ENCODE measurements around the gene ARF1.

Gene ARF1

DNA sequence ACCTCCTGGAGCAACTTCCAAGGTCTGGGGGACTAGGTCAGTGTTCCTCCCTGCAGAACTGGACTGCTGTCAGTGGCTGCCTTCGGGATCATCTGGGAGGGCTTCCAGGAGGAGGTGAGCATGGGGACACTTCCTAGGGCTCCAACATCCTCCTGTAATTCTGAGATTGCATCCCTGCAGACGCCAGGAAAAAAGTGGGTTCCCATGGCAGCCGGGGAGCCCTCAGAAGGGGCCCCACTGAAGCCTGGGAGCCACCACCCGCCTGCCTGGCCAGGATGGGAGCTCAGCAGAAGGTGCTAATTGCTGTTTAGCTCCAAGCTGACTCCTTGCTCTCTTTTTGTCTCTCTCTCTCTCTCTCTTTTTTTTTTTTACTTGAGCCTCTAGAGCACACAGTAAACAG is 16.1 kb upstream of the ARF1 start:
- in situ Hi-C loops (cut with HindIII; ENCODE audit: low pct_ligation_motif_present, low pct_unique_long_range_greater_than_20kb, low sequenced_read_pairs): no loop called here
- no peak for DNase-seq

GRCh38 chr1:228066891-228067654 is 15.4 kb upstream of the ARF1 start:
- in situ Hi-C loops (cut with HindIII; ENCODE audit: low pct_ligation_motif_present, low pct_unique_long_range_greater_than_20kb, low sequenced_read_pairs): no loop called here
- DNase-seq: no peak

- in situ Hi-C loops (cut with HindIII; ENCODE audit: low pct_ligation_motif_present, low pct_unique_long_range_greater_than_20kb, low sequenced_read_pairs): no loop called here
- no peak for DNase-seq
Observed at GRCh38 chr1:228068359-228068758, 14.1 kb upstream of the ARF1 start.

DNA sequence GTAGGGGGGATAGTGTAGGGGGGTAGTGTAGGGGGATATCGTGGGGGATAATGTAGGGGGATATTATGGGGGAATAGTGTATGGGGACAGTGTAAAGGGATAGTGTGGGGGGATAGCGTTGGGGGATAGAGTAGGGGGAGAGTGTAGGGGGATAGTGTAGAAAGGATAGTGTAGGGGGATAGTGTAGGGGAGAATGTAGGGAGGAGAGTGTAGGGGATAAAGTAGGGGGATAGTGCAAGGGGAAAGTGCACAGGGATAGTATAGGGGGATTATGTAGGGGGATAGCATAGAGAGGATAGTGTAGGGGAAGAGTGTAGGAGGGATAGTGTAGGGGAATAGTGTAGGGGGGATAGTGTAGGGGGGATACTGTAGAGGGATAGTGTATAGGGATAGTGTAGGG is 12.3 kb upstream of the ARF1 start:
- no peak for DNase-seq
- in situ Hi-C loops (cut with HindIII; ENCODE audit: low pct_ligation_motif_present, low pct_unique_long_range_greater_than_20kb, low sequenced_read_pairs): no loop called here

- DNase-seq: no peak
- in situ Hi-C loops (cut with HindIII; ENCODE audit: low pct_ligation_motif_present, low pct_unique_long_range_greater_than_20kb, low sequenced_read_pairs): no loop called here
Observed at GRCh38 chr1:228070851-228071250, 11.7 kb upstream of the ARF1 start.

DNA sequence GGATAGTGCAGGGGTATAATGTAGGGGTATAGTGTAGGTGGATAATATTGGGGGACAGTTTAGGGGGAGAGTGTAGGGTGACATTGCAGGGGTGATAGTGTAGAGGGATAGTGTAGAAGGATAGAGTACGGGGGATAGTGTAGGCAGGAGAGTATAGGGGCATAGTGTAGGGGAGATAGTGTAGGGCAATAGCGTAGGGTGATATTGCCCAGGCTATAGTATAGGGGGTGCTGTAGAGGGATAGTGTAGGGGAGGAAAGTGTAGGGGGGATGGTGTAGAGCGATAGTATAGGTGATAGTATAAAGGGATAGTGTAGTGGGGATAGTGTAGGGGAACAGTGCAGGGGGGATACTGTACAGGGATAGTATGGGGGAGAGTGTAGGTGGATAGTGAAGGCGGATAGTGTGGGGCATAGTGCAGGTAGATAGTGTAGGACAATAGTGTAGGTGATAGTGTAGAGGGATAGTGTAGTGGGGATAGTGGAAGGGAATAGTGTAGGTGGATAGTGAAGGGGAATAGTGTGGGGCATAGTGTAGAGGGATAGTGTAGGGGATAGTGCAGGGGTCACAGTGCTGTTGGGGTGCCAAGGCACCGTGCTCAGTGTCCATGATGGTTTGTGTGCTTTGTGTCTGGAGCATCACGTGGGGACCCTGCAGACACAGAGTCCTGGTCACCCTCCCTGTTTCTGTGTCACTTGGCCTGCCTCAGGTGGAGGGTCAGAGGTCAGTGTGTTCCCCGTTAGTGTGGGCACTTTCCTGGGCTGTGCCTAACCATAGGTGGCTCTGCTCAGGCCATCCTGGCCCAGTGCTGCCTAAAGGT is 10.5 kb upstream of the ARF1 start:
- in situ Hi-C loops (cut with HindIII; ENCODE audit: low pct_ligation_motif_present, low pct_unique_long_range_greater_than_20kb, low sequenced_read_pairs): no loop called here

GRCh38 chr1:228072658-228073043 is 9.9 kb upstream of the ARF1 start:
- no peak for DNase-seq
- in situ Hi-C loops (cut with HindIII; ENCODE audit: low pct_ligation_motif_present, low pct_unique_long_range_greater_than_20kb, low sequenced_read_pairs): no loop called here

More for the DNA sequence above, 10.5 kb upstream of the ARF1 start:
- no peak for DNase-seq

DNA sequence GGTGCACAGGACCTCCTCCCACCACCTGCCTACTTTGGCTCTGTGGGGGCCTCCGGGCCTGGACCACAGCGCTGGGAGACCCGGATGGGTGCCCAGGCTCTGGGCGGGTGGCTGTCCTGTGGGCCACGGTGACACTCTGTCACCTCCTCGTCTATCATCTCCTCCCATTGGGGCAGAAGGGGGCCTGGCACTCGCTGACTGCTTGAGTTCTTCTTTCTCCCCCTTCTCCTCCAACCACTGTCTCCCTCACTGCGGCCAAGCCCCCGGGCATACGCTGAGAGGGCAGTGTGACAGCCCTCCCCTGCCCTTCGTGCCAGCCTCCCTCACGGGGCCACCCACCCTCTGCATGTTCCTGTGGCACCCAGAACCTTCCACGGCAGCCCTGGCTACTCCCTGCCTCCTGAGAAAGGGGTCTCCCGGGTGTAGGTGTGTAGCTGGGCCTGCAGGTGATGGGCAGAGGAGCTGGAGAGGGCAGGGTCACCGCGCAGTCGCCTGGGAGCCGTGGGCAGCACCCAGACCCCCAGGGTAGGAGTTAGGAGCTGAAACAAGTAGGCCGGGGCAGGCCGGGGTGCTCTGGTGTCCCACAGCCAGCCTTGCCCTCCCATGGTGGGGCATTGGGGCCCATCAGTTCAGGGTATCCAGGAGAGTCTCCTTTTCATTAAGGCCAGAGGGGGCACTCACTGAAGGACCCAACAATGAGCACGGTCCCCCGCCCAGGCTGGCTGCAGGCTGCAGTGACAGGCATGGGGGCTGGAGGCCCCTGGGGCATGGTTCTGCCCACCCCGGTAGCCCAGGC is 9.2 kb upstream of the ARF1 start:
- DNase-seq: no peak
- in situ Hi-C loops (cut with HindIII; ENCODE audit: low pct_ligation_motif_present, low pct_unique_long_range_greater_than_20kb, low sequenced_read_pairs): no loop called here

DNA sequence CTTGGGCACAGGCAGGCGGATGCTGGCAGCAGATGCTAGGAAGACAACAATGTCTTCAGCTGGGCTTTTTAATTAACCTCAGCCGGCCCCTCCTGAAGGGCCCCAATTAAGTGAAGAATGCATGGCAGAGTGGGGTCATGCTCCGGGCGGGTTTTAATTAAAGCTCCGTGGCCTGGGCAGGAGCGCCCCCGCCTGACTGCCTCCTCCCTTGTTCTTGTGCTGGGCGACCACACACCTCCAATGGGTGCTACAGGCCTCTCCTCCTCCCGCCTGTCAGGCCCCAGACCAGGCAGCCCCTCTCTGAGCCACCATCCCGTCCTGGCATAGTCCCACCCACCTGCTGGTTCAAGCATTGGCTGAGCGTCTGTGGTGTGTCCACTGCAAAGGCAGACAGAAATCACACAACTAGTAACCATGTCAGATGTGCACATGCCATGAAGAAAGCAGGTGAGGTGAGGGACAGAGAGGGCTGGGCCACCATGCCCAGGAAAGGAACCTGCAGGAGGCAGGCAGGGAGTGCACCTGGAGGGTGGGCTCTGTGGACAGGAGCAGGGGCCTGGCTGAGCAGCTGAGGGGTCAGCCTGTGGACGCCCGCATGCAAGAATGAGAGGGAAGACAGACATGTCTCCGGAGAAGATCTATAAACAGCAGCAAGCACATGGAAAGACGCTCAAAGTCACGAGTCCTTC is 8.5 kb upstream of the ARF1 start:
- in situ Hi-C loops (cut with HindIII; ENCODE audit: low pct_ligation_motif_present, low pct_unique_long_range_greater_than_20kb, low sequenced_read_pairs): no loop called here
- DNase-seq: no peak

DNA sequence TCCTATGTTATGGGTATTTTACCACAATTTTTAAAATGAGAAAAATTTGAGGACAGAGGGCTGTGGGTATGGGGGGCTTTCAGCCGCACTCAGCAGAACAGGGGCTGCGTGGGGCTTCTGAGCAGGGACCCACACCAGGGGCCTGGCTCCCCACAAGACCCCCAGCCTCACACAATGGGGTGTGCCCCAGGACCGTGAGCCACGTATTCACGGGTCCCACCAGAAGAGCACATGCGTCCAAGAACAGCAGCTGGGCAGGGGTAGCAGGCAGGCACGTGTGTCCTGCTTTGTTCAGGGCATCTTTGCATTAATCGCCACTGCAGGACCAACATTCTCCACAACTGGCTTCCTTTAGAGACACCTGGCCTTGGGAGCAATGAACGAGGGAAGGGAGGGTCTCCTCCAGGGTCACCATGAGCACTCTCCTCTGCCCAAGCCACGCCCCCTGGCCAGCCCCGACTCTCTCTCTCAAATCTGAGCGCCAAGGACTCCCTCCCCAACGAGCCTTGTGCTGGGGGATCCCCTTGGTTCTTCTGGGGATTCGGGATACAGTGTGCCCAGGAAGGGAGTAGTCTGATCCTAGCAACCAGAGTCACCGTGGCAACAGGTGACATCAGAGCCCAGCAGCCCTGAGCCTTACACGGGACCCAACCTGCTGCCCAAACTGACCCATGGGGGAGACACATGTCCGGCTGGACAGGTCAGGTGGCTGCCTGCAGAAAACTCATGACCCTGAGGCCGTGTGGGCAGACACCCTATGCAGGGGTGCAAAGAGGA is 7.4 kb upstream of the ARF1 start:
- in situ Hi-C loops (cut with HindIII; ENCODE audit: low pct_ligation_motif_present, low pct_unique_long_range_greater_than_20kb, low sequenced_read_pairs): no loop called here
- no peak for DNase-seq

GRCh38 chr1:228075801-228076271 is 6.7 kb upstream of the ARF1 start:
- DNase-seq: no peak
- in situ Hi-C loops (cut with HindIII; ENCODE audit: low pct_ligation_motif_present, low pct_unique_long_range_greater_than_20kb, low sequenced_read_pairs): no loop called here

DNA sequence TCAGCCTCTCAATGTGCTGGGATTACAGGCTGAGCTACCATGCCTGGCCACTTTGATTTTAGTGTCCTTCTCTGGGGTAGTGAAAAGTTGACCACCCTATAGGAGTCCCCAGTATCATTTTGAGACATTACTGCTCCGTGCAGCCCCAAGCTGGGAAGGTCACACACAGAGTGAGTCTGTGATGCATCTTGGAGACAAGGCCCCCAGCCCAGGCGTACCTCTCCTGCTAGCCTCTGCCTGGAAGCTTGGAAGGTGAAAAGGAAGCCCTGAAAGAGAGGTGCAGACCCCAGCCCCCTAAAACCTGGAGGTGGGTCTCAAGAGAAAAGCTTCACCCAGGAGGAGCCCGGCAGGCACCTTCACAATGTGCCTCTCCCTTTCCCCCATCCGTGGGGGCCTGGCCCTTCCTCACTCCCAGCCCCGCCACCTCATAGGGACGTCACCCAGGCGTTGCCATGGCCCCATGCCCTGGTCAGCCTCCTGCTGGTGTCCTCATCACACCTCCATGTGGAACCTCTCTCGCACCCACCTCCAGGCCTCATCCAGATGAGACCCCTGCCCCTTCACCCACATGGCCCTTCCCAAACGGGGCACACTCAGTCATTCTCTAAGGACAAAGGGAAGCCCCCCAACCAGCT is 5.6 kb upstream of the ARF1 start:
- DNase-seq: no peak
- in situ Hi-C loops (cut with HindIII; ENCODE audit: low pct_ligation_motif_present, low pct_unique_long_range_greater_than_20kb, low sequenced_read_pairs): no loop called here

- DNase-seq: no peak
- in situ Hi-C loops (cut with HindIII; ENCODE audit: low pct_ligation_motif_present, low pct_unique_long_range_greater_than_20kb, low sequenced_read_pairs): no loop called here
Observed at GRCh38 chr1:228077565-228078330, 4.8 kb upstream of the ARF1 start.

DNA sequence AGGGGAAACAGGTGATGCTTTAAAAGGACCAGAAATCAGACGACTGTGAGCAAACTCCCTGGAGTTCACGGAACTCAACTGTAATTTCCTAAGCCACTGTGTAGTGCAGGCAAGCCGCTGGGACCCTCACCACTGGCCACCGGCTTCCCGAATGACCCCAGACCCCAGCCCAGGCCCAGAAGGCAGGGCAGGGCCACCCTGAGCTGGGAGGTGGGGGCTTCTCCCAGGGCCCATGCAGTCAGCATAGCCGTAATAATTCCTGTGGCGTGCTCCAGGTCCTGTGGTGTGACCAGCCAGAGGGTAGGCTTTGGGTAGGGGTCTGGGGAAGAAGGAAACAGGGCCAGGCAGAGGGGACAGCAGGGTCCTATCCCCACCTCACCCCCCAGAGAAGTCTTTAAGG is 3.5 kb upstream of the ARF1 start:
- in situ Hi-C loops (cut with HindIII; ENCODE audit: low pct_ligation_motif_present, low pct_unique_long_range_greater_than_20kb, low sequenced_read_pairs): no loop called here

GRCh38 chr1:228079601-228080263 is 2.8 kb upstream of the ARF1 start:
- in situ Hi-C loops (cut with HindIII; ENCODE audit: low pct_ligation_motif_present, low pct_unique_long_range_greater_than_20kb, low sequenced_read_pairs): no loop called here

More for the DNA sequence above, 3.5 kb upstream of the ARF1 start:
- DNase-seq: no peak

GRCh38 chr1:228081144-228081543 is 1.4 kb upstream of the ARF1 start:
- DNase-seq: no peak
- in situ Hi-C loops (cut with HindIII; ENCODE audit: low pct_ligation_motif_present, low pct_unique_long_range_greater_than_20kb, low sequenced_read_pairs): no loop called here

More at GRCh38 chr1:228079601-228080263, 2.8 kb upstream of the ARF1 start:
- no peak for DNase-seq

All from ACHN (cell line).